Naive thymus-derived CD4-positive, alpha-beta T cell (primary cell): ENCODE data around the gene ACBD6. TPM values are rescaled to one million over a fixed set of nuclear protein-coding genes. Genes with fewer than 3 reads are reported as not detected.
A peak's percentile ranks its signal among the peaks of the same experiment; 100 is the strongest.

ENCODE experiments used
- ATAC-seq: fragments of 150-1000 bp; cut with Tn5 transposase; 2 replicates; pipeline ENCODE4 v1.10.0; 2021; ENCODE audit warnings: mild to moderate bottlenecking, moderate library complexity
- CTCF ChIA-PET: fragments of 350-600 bp; sonication (Branson Sonifier 250); formaldehyde crosslinking; loops from one replicate; lab custom pipeline; 2021; ENCODE audit warnings: antibody characterized with exemption; lab: Charles Lee
- POLR2A ChIA-PET: fragments of 350-600 bp; sonication (Branson Sonifier 250); formaldehyde crosslinking; loops from one replicate; lab custom pipeline; 2021; ENCODE audit warnings: antibody characterized with exemption, inconsistent platforms; lab: Charles Lee
- DNase-seq, 9 donors: peaks; one replicate each; pipeline versions ENCODE4 v3.0.0 to v3.0.0-alpha.2; 2020 to 2022; ENCODE audit warnings: mixed read lengths in 1 of 9
- H3K27ac ChIP-seq: one replicate; pipeline ENCODE4 v1.7.0; 2013; ENCODE audit warnings: mild to moderate bottlenecking, low read depth, low read length, moderate library complexity
- H3K27me3 ChIP-seq, 2 donors: one replicate each; pipeline ENCODE4 v1.7.0; 2013; ENCODE audit warnings: low read length in 2 of 2, mild to moderate bottlenecking in 2 of 2, moderate library complexity in 2 of 2; ENCODE audit not compliant: control insufficient read depth in 2 of 2, insufficient read depth in 2 of 2
- H3K36me3 ChIP-seq, 3 experiments: 1 replicate in 2 of 3; 2 replicates in 1 of 3; pipeline ENCODE4 v1.7.0; 2013; ENCODE audit warnings: low read length in 3 of 3, mild to moderate bottlenecking in 3 of 3, moderate library complexity in 1 of 3; ENCODE audit not compliant: insufficient read depth in 3 of 3, control insufficient read depth in 2 of 3
- H3K4me1 ChIP-seq, 2 donors: one replicate each; pipeline ENCODE4 v1.7.0; 2013; ENCODE audit warnings: low read length in 2 of 2, mild to moderate bottlenecking in 2 of 2, moderate library complexity in 1 of 2; ENCODE audit not compliant: control insufficient read depth in 2 of 2, insufficient read depth in 2 of 2
- H3K4me3 ChIP-seq: 2 replicates; pipeline ENCODE4 v1.7.0; 2013; ENCODE audit warnings: mild to moderate bottlenecking, low read length
- H3K9me3 ChIP-seq, 3 experiments: 1 replicate in 2 of 3; 2 replicates in 1 of 3; pipeline ENCODE4 v1.7.0; 2013; ENCODE audit warnings: low read length in 3 of 3; ENCODE audit not compliant: control insufficient read depth in 2 of 3
- H3K27ac Mint-ChIP-seq, 9 donors: one replicate each; pipeline ENCODE4 v1.8.0; 2020 to 2022; ENCODE audit warnings: mixed read lengths in 9 of 9, mild to moderate bottlenecking in 8 of 9, moderate library complexity in 5 of 9, inconsistent platforms in 2 of 9
- H3K27me3 Mint-ChIP-seq, 5 donors: one replicate each; pipeline ENCODE4 v1.8.0; 2021 to 2022; ENCODE audit warnings: mixed read lengths in 5 of 5, mild to moderate bottlenecking in 1 of 5
- H3K36me3 Mint-ChIP-seq, 5 donors: one replicate each; pipeline ENCODE4 v1.8.0; 2020 to 2022; ENCODE audit warnings: mixed read lengths in 5 of 5, mild to moderate bottlenecking in 3 of 5, inconsistent platforms in 1 of 5
- H3K4me1 Mint-ChIP-seq, 7 donors: one replicate each; pipeline ENCODE4 v1.8.0; 2020 to 2022; ENCODE audit warnings: mixed read lengths in 7 of 7, mild to moderate bottlenecking in 3 of 7, inconsistent platforms in 1 of 7
- H3K4me3 Mint-ChIP-seq, 10 donors: one replicate each; pipeline ENCODE4 v1.8.0; 2020 to 2022; ENCODE audit warnings: mild to moderate bottlenecking in 10 of 10, mixed read lengths in 10 of 10, moderate library complexity in 6 of 10, inconsistent platforms in 2 of 10
- H3K9me3 Mint-ChIP-seq, 11 donors: one replicate each; pipeline ENCODE4 v1.8.0; 2020 to 2022; ENCODE audit warnings: mixed read lengths in 11 of 11, mild to moderate bottlenecking in 4 of 11, inconsistent platforms in 1 of 11, moderate library complexity in 1 of 11
- intact Hi-C, 2 donors: fragments of 100-400 bp; cut with micrococcal nuclease; formaldehyde crosslinking; loops; one replicate each; pipeline ENCODE4 v1.15.1; 2023
- polyA plus RNA-seq, 2 donors: library from polyadenylated mRNA; unstranded; fragments of 300-500 nt; fragmentation: Illumina TruSeq; gene quantifications; one replicate each; pipeline ENCODE4 v1.2.3, GENCODE V29; 2021
- total RNA-seq, 6 experiments: library from RNA in 5 of 6; stranded (reverse) in 5 of 6; gene quantifications; 1 replicate in 5 of 6; 2 replicates in 1 of 6; pipeline ENCODE4 v1.2.3 and lab custom pipeline; 2021 to 2026

The ACBD6 gene
- total and polyA plus RNA-seq, 7 experiments from 2014 or later: 44.2 to 75.7 (median 47.3) TPM

DNA sequence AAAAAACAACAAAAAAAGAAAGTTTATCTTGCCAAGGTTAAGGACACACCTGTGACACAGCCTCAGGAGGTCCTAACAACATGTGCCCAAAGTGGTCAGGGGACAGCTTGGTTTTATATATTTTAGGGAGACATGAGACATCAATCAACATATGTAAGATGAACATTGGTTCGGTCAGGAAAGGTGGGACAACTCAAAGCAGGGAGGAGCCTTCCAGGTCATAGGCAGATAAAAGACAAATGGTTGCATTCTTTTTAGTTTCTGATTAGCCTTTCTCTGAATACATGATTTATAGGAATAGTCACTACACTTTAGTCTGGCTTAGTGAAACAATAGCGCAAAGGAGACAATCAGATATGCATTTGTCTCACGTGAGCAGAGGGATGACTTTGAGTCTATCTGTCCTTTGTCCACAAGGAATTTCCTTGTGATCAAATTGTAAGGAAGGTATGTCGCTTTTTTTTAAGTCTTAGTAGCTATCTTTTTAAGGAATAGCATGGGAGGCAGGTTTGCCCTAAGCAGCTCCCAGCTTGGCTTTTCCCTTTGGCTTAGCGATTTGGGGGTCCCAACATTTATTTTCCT lies 33.1 kb upstream of the ACBD6 start:
- intact Hi-C loops: loop anchor here in 1 of 2 donors (10.0 kb wide), 1 partner anchor 99 kb away; the partner anchor contains the start of gene XPR1
- Mint-ChIP-seq H3K9me3 (no peaks in the 10 kb centered on the region), H3K27me3 (peaks cover 0 to 32% (median 4%) of the 10 kb centered on the region in 5 donors), H3K27ac (no peak overlapping the region), H3K36me3 (no peaks in the 10 kb centered on the region), H3K4me1 (peaks cover 0 to 6% (median 0%) of the 10 kb centered on the region in 7 donors), H3K4me3 (no peak overlapping the region)
- Histone ChIP-seq H3K4me3 (no peak overlapping the region), H3K36me3 (no peaks in the 10 kb centered on the region), H3K4me1 (no peaks in the 10 kb centered on the region), H3K27me3 (no peaks in the 10 kb centered on the region), H3K9me3 (no peaks in the 10 kb centered on the region), H3K27ac (no peak overlapping the region)
- POLR2A ChIA-PET: no interaction called here
- CTCF ChIA-PET: interaction anchor here (0.7 to 3.0 kb wide), 4 partner anchors 9 to 478 kb away, joined by 3 to 16 read pairs (median 3); no protein-coding TSS in a partner anchor
- ATAC-seq (no peak), DNase-seq (no peak)

DNA sequence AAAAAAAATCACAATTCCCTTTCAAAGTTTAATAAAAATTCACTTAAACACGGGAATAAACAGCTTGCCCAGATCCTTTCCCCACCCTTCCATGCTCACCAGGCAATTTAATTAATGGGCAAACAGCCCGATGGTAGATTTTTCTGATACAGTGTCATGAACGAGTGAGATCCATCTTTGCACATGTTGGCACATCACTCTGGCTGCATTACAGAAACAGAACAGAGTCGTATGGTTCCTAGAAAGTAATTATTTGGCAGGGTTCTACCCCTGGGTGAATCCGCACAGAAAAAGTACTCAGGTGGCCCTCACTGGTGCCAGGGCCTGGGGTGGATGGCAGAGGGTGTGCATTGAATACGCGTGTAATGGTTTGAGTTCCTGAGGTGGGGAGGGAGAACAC lies 31.8 kb upstream of the ACBD6 start:
- Histone ChIP-seq H3K36me3 (no peaks in the 10 kb centered on the region), H3K4me1 (no peaks in the 10 kb centered on the region), H3K9me3 (no peaks in the 10 kb centered on the region), H3K4me3 (no peak overlapping the region), H3K27ac (no peak overlapping the region), H3K27me3 (peaks cover 0 to 2% of the 10 kb centered on the region in 2 donors)
- intact Hi-C loops: loop anchor here in 1 of 2 donors (10.0 kb wide), 1 partner anchor 101 kb away; the partner anchor contains the start of gene XPR1
- ChIA-PET CTCF (interaction anchor here (1.3 to 4.4 kb wide), 2 partner anchors 10 to 329 kb away, joined by 4 to 40 read pairs; no protein-coding TSS in a partner anchor), POLR2A (no interaction called here)
- Mint-ChIP-seq H3K36me3 (no peaks in the 10 kb centered on the region), H3K4me3 (no peak overlapping the region), H3K27me3 (peaks cover 0 to 39% (median 4%) of the 10 kb centered on the region in 5 donors), H3K4me1 (peaks cover 0 to 6% (median 0%) of the 10 kb centered on the region in 7 donors), H3K9me3 (no peaks in the 10 kb centered on the region), H3K27ac (no peak overlapping the region)
- DNase-seq (no peak), ATAC-seq (no peak)

DNA sequence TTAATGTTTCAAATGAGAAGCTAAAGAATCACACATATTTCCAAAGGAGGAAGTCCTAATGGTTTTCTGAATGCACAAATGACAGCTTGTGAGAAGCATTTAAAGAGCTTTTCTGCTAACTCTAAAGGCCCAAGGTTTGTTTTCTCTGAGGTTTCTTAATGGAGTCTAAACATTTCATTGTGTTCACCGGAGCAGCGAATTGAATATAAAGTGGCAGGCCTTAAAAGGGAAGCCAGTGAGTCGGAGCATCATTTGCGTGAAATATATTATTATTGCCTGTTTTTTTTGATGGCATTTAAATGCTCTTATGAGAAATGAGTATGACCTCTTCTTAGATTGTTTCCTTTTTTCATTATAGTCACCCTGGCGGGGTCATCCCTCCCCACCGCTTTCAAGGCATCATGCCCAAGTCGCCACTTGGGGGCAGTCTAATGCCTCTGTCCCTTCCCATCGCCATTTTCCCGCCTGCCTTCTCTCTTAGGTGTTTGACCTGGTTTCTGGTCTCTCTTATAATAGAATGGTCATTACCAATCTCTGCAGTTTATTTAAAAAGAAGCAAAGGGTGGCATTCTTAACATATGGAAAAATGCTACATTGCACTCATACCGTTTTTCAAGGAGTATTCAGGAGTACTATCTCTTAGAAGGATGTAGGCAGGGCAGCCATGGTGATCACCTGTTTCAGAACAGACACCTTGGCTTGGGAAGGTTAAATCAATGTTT lies 31.1 kb upstream of the ACBD6 start:
- H3K4me1 Mint-ChIP-seq: peaks cover 0 to 6% (median 0%) of the 10 kb centered on the region in 7 donors
- Histone ChIP-seq H3K4me3 (no peak overlapping the region), H3K9me3 (no peaks in the 10 kb centered on the region), H3K27ac (no peak overlapping the region), H3K4me1 (no peaks in the 10 kb centered on the region), H3K36me3 (no peaks in the 10 kb centered on the region), H3K27me3 (peaks cover 0 to 4% of the 10 kb centered on the region in 2 donors)
- DNase-seq (peak; percentile 21 to 65 (median 40)), ATAC-seq (peak; percentile 81)
- H3K27ac Mint-ChIP-seq: no peak overlapping the region
- no peaks in the 10 kb centered on the region for H3K36me3 Mint-ChIP-seq
- POLR2A ChIA-PET: no interaction called here
- CTCF ChIA-PET: interaction anchor here (0.6 to 4.4 kb wide), 3 partner anchors 9 to 329 kb away, joined by 4 to 40 read pairs (median 5); no protein-coding TSS in a partner anchor
- H3K27me3 Mint-ChIP-seq: peaks cover 0 to 34% (median 0%) of the 10 kb centered on the region in 5 donors
- intact Hi-C loops: loop anchor here (1.0 to 10.0 kb wide), 4 partner anchors 101 to 633 kb away; partner anchors contain the start of gene XPR1 (in 1 of the 2)
- H3K9me3 Mint-ChIP-seq: no peaks in the 10 kb centered on the region
- H3K4me3 Mint-ChIP-seq: no peak overlapping the region

DNA sequence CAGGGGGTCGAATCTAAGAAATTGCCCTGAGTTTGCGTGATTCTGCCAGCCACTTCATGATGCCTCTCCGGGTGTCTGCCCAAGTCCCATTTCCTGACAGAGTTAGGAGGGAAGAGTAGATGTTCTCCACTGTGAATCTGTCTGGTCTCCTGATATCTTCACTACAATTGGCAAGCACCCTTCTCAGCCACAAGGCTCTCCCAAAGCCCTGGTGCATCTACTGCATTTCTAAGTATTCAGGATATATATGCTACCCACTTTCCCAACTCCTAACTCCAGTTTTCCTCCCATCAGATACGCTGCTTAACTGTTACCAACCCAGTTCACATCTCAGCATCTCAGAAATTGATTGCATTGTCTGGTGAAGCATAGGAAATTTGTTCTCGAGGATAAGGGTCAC lies 30.5 kb upstream of the ACBD6 start:
- Histone ChIP-seq H3K9me3 (no peaks in the 10 kb centered on the region), H3K4me1 (no peaks in the 10 kb centered on the region), H3K27ac (no peak overlapping the region), H3K27me3 (peaks cover 0 to 4% of the 10 kb centered on the region in 2 donors), H3K36me3 (no peaks in the 10 kb centered on the region), H3K4me3 (no peak overlapping the region)
- Mint-ChIP-seq H3K9me3 (no peaks in the 10 kb centered on the region), H3K27ac (no peak overlapping the region), H3K27me3 (peaks cover 0 to 31% (median 0%) of the 10 kb centered on the region in 5 donors), H3K4me1 (peaks cover 0 to 6% (median 0%) of the 10 kb centered on the region in 7 donors), H3K4me3 (no peak overlapping the region), H3K36me3 (no peaks in the 10 kb centered on the region)
- ATAC-seq (no peak), DNase-seq (no peak)
- ChIA-PET POLR2A (no interaction called here), CTCF (interaction anchor here (0.6 to 4.4 kb wide), 3 partner anchors 9 to 330 kb away, joined by 4 to 40 read pairs (median 5); no protein-coding TSS in a partner anchor)
- intact Hi-C loops: loop anchor here (1.0 to 10.0 kb wide), 4 partner anchors 102 to 633 kb away; partner anchors contain the start of gene XPR1 (in 1 of the 2)

DNA sequence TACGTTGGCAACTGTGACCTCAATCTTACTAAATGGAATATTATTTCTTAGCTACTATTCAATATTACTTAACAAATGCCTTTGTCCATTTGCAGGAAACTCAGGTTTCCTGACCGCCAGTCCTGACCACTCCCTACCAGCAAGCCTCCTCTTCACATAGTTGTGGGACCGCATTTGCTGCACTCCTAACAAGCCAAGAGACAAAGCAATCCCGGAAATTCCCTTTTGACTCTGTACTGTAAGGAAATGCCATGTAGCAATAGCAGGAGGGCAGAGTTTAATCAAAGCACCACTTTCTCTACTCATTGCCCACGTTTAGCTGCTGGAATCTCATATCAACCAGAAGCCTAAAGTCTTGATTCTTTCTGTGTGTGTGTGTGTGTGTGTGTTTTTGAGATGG lies 28.1 kb upstream of the ACBD6 start:
- H3K9me3 ChIP-seq: no peaks in the 10 kb centered on the region
- no peaks in the 10 kb centered on the region for H3K4me1 ChIP-seq
- peak overlapping the region in 1 of 9 donors; percentile 18 for H3K27ac Mint-ChIP-seq
- ChIA-PET CTCF (interaction anchor here (4.4 kb wide), 1 partner anchor 332 kb away, joined by 40 read pairs; no protein-coding TSS in a partner anchor), POLR2A (no interaction called here)
- H3K36me3 Mint-ChIP-seq: no peaks in the 10 kb centered on the region
- peaks cover 0 to 7% (median 3%) of the 10 kb centered on the region in 7 donors for H3K4me1 Mint-ChIP-seq
- H3K4me3 Mint-ChIP-seq: no peak overlapping the region
- no peaks in the 10 kb centered on the region for H3K36me3 ChIP-seq
- no peak overlapping the region for H3K4me3 ChIP-seq
- H3K9me3 Mint-ChIP-seq: no peaks in the 10 kb centered on the region
- DNase-seq (no peak), ATAC-seq (no peak)
- no peak overlapping the region for H3K27ac ChIP-seq
- peaks cover 0 to 18% (median 5%) of the 10 kb centered on the region in 5 donors for H3K27me3 Mint-ChIP-seq
- peaks cover 0 to 4% of the 10 kb centered on the region in 2 donors for H3K27me3 ChIP-seq
- intact Hi-C loops: loop anchor here in 1 of 2 donors (10.0 kb wide), 1 partner anchor 104 kb away; the partner anchor contains the start of gene XPR1

DNA sequence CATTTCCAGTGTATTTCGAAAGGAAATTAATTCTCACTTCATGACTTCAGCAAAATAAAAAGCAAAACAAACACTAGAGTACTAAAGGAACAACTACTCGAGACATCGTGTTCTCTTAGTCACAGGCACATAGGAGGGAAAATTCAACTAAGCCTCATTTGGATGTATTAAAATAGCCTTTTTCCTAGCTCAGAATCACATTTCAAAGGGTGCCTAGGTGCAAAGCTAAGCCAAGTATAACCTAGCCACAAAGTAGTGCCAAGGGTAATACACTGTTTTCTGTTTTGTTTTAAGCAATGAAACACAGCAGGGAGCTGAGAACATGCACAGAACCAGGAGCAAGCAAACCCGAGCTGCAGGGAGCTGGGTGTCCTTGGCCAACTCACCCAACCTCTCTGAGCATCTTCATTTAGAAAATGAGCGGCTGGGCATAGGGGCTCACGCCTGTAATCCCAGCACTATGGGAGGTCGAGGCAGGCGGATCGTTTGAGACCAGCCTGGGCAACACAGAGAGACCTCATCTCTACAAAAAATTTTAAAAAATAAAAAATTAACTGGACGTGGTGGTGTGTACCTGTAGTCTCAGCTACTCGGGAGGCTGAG lies 26.6 kb upstream of the ACBD6 start:
- Mint-ChIP-seq H3K27ac (no peak overlapping the region), H3K36me3 (no peaks in the 10 kb centered on the region), H3K9me3 (no peaks in the 10 kb centered on the region), H3K4me3 (no peak overlapping the region), H3K4me1 (peaks cover 0 to 10% (median 3%) of the 10 kb centered on the region in 7 donors), H3K27me3 (peaks cover 0 to 15% (median 4%) of the 10 kb centered on the region in 5 donors)
- intact Hi-C loops: no loop called here
- no peak overlapping the region for H3K27ac ChIP-seq
- H3K36me3 ChIP-seq: no peaks in the 10 kb centered on the region
- no peak overlapping the region for H3K4me3 ChIP-seq
- peaks cover 0 to 4% of the 10 kb centered on the region in 2 donors for H3K27me3 ChIP-seq
- CTCF ChIA-PET: interaction anchor here (0.6 to 1.7 kb wide), 3 partner anchors 10 to 334 kb away, joined by 3 to 11 read pairs (median 3); no protein-coding TSS in a partner anchor
- POLR2A ChIA-PET: no interaction called here
- DNase-seq (no peak), ATAC-seq (no peak)
- H3K4me1 ChIP-seq: no peaks in the 10 kb centered on the region
- H3K9me3 ChIP-seq: no peaks in the 10 kb centered on the region
